Activated T-cell treated with anti-CD3 and anti-CD28 coated beads, Interleukin-2, amount 50 U/mL, for 24 hours (primary cell): Measurements from ENCODE around the gene HMGN4.
A peak's percentile ranks its signal among the peaks of the same experiment; 100 is the strongest.

Experiments
- DNase-seq: peaks from one replicate; pipeline ENCODE4 v3.0.0-alpha.2; 2020
- H3K27ac Mint-ChIP-seq: 2 replicates; pipeline ENCODE4 v1.8.0; 2020; ENCODE audit warnings: mild to moderate bottlenecking, mixed read lengths
- H3K27me3 Mint-ChIP-seq: 2 replicates; pipeline ENCODE4 v1.8.0; 2020; ENCODE audit warnings: mixed read lengths
- H3K36me3 Mint-ChIP-seq: 2 replicates; pipeline ENCODE4 v1.8.0; 2020; ENCODE audit warnings: low read depth, mixed read lengths
- H3K4me1 Mint-ChIP-seq: 2 replicates; pipeline ENCODE4 v1.8.0; 2020; ENCODE audit warnings: low read depth, mixed read lengths
- H3K4me3 Mint-ChIP-seq: 2 replicates; pipeline ENCODE4 v1.8.0; 2020; ENCODE audit warnings: mild to moderate bottlenecking, moderate library complexity, mixed read lengths
- H3K9me3 Mint-ChIP-seq: 2 replicates; pipeline ENCODE4 v1.8.0; 2020; ENCODE audit warnings: mixed read lengths

The HMGN4 gene

GRCh38 chr6:26552205-26552604 is 14.0 kb downstream of the HMGN4 start:
- Mint-ChIP-seq H3K36me3 (peaks cover 5% of the 10 kb centered on the region), H3K9me3 (peaks cover 2% of the 10 kb centered on the region), H3K4me1 (peaks cover 32% of the 10 kb centered on the region), H3K4me3 (no peak overlapping the region), H3K27ac (no peak overlapping the region), H3K27me3 (no peaks in the 10 kb centered on the region)
- DNase-seq, result no peak

GRCh38 chr6:26552640-26553188 is 14.5 kb downstream of the HMGN4 start:
- Mint-ChIP-seq H3K4me1 (peaks cover 34% of the 10 kb centered on the region), H3K27ac (no peak overlapping the region), H3K36me3 (peaks cover 5% of the 10 kb centered on the region), H3K27me3 (no peaks in the 10 kb centered on the region), H3K4me3 (no peak overlapping the region), H3K9me3 (peaks cover 2% of the 10 kb centered on the region)
- no peak for DNase-seq

- H3K36me3 Mint-ChIP-seq, result peaks cover 5% of the 10 kb centered on the region
- H3K27ac Mint-ChIP-seq, result no peak overlapping the region
- peaks cover 2% of the 10 kb centered on the region for H3K9me3 Mint-ChIP-seq
- H3K4me3 Mint-ChIP-seq, result no peak overlapping the region
- DNase-seq, result peak; percentile 88
- H3K4me1 Mint-ChIP-seq, result peaks cover 34% of the 10 kb centered on the region
- no peaks in the 10 kb centered on the region for H3K27me3 Mint-ChIP-seq
Observed at GRCh38 chr6:26553264-26553634, 15.1 kb downstream of the HMGN4 start.

- peak; percentile 90 for DNase-seq
- Mint-ChIP-seq H3K9me3 (peaks cover 2% of the 10 kb centered on the region), H3K36me3 (peaks cover 5% of the 10 kb centered on the region), H3K27ac (no peak overlapping the region), H3K4me1 (peaks cover 35% of the 10 kb centered on the region), H3K27me3 (no peaks in the 10 kb centered on the region), H3K4me3 (no peak overlapping the region)
Observed at GRCh38 chr6:26553635-26554446, 15.7 kb downstream of the HMGN4 start.

- Mint-ChIP-seq H3K27me3 (no peaks in the 10 kb centered on the region), H3K27ac (no peak overlapping the region), H3K36me3 (peaks cover 5% of the 10 kb centered on the region), H3K4me3 (no peak overlapping the region), H3K4me1 (peaks cover 35% of the 10 kb centered on the region), H3K9me3 (peaks cover 2% of the 10 kb centered on the region)
- DNase-seq, result no peak
Observed at GRCh38 chr6:26554447-26554696, 16.2 kb downstream of the HMGN4 start.

- Mint-ChIP-seq H3K4me1 (peaks cover 31% of the 10 kb centered on the region), H3K36me3 (peaks cover 5% of the 10 kb centered on the region), H3K27me3 (no peaks in the 10 kb centered on the region), H3K9me3 (peaks cover 2% of the 10 kb centered on the region), H3K4me3 (no peak overlapping the region), H3K27ac (no peak overlapping the region)
- peak; percentile 79 for DNase-seq
Observed at GRCh38 chr6:26554697-26555504, 16.7 kb downstream of the HMGN4 start.

- H3K36me3 Mint-ChIP-seq, result peaks cover under 1% of the 10 kb centered on the region
- H3K27ac Mint-ChIP-seq, result peak overlapping the region; percentile 83
- H3K9me3 Mint-ChIP-seq, result peaks cover 2% of the 10 kb centered on the region
- H3K4me3 Mint-ChIP-seq, result no peak overlapping the region
- peaks cover 24% of the 10 kb centered on the region for H3K4me1 Mint-ChIP-seq
- H3K27me3 Mint-ChIP-seq, result no peaks in the 10 kb centered on the region
- DNase-seq, result no peak
Observed at GRCh38 chr6:26555505-26556262, 17.5 kb downstream of the HMGN4 start.

GRCh38 chr6:26556263-26557070 is 18.3 kb downstream of the HMGN4 start:
- Mint-ChIP-seq H3K27me3 (no peaks in the 10 kb centered on the region), H3K27ac (peak overlapping the region; percentile 83), H3K36me3 (no peaks in the 10 kb centered on the region), H3K4me1 (peaks cover 18% of the 10 kb centered on the region), H3K4me3 (peak overlapping the region; percentile 19), H3K9me3 (peaks cover 2% of the 10 kb centered on the region)
- peak; percentile 65 for DNase-seq

GRCh38 chr6:26561533-26562466 is 23.6 kb downstream of the HMGN4 start:
- no peak for DNase-seq
- no peak overlapping the region for H3K27ac Mint-ChIP-seq
- H3K36me3 Mint-ChIP-seq, result no peaks in the 10 kb centered on the region

GRCh38 chr6:26563488-26563887 is 25.3 kb downstream of the HMGN4 start:
- Mint-ChIP-seq H3K27ac (no peak overlapping the region), H3K27me3 (peaks cover under 1% of the 10 kb centered on the region), H3K36me3 (peaks cover 2% of the 10 kb centered on the region), H3K4me3 (no peak overlapping the region), H3K9me3 (no peaks in the 10 kb centered on the region), H3K4me1 (peaks cover 3% of the 10 kb centered on the region)
- no peak for DNase-seq

More at GRCh38 chr6:26561533-26562466, 23.6 kb downstream of the HMGN4 start:
- Mint-ChIP-seq H3K4me1 (peaks cover 3% of the 10 kb centered on the region), H3K27me3 (no peaks in the 10 kb centered on the region), H3K4me3 (no peak overlapping the region), H3K9me3 (no peaks in the 10 kb centered on the region)

- peak; percentile 100 for DNase-seq
- H3K4me1 Mint-ChIP-seq, result peaks cover 36% of the 10 kb centered on the region
- peak overlapping the region; percentile 85 for H3K4me3 Mint-ChIP-seq
- H3K36me3 Mint-ChIP-seq, result peaks cover 9% of the 10 kb centered on the region
- peak overlapping the region; percentile 93 for H3K27ac Mint-ChIP-seq
- no peaks in the 10 kb centered on the region for H3K9me3 Mint-ChIP-seq
- peaks cover 2% of the 10 kb centered on the region for H3K27me3 Mint-ChIP-seq
Observed at GRCh38 chr6:26568601-26569432, 30.7 kb downstream of the HMGN4 start.

GRCh38 chr6:26569433-26569764 is 31.2 kb downstream of the HMGN4 start:
- Mint-ChIP-seq H3K9me3 (no peaks in the 10 kb centered on the region), H3K27ac (peak overlapping the region; percentile 93), H3K27me3 (peaks cover 2% of the 10 kb centered on the region), H3K36me3 (peaks cover 9% of the 10 kb centered on the region), H3K4me1 (peaks cover 36% of the 10 kb centered on the region), H3K4me3 (peak overlapping the region; percentile 85)
- no peak for DNase-seq
